Stimulated activated naive CD4-positive, alpha-beta T cell treated with Interleukin-2 at 50 U/mL for 16 hours (primary cell): ENCODE results near the gene GREB1.

ENCODE experiments used
- DNase-seq: peaks from one replicate; lab custom pipeline; 2025; lab: John Stamatoyannopoulos, UW

The GREB1 gene

DNA sequence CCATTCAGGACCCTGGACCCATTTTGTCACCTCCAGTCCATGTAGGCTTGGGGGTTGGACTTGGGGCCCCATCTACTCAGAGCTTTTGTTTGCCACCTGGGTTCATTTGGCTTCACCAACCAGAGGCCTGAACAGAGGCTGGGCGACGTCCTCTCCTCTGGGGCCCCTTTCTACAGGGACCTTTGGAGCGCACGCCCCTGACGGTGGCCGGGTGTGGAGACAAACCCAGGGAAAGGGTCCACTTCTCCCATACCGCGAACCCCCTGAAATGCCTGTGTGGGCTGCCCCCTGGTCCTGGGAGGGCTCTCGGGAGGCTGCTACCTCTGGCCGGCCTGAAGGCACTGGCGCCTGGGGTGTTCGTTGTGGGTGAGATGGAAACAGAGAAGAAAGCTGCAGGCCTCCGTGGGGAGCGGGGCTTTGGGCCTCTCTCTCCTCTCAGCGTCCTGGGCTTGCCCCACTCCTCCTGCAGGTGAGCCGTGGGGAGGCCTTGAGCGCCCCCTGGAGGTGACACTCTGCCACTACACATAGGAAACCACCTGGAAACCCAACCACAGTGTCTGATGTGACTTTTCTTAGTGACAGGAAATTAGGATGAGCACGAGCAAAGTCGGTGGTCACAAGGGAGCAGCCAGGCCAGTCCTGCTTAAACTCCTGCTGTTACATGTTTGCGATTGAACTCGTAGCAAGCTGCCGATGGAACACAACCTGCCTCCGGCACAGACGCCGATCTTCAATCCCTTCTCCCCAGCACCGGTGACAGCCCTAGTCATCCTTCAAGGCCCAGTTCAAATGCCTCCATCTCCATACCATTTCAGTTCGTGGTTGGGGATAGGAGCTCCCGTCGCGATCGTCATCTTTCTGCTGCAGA is 148.1 kb downstream of the GREB1 start:
- peak; percentile 28 for DNase-seq

- no peak for DNase-seq
Observed at GRCh38 chr2:11682590-11682915, 148.7 kb downstream of the GREB1 start.

DNA sequence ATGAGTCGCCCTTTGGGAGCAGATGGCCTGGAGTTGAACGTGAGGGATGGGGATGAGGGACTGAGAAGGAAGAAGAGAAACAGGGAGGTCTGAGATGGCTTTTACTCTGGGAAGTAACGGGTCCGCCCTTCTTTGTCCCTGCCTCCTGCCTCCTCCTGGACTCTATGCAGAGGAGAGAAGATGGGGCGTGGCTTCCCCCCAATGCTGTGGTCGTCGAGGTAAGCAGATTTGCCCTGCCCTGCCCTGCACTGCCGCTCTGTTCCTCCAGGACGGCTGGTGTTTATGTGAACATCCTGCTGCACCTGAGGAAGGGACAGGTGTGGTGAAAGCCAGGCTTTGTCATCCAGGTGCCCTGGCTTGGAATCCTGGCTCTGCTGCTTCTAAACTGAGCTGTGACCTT is 149.6 kb downstream of the GREB1 start:
- DNase-seq, result no peak

DNA sequence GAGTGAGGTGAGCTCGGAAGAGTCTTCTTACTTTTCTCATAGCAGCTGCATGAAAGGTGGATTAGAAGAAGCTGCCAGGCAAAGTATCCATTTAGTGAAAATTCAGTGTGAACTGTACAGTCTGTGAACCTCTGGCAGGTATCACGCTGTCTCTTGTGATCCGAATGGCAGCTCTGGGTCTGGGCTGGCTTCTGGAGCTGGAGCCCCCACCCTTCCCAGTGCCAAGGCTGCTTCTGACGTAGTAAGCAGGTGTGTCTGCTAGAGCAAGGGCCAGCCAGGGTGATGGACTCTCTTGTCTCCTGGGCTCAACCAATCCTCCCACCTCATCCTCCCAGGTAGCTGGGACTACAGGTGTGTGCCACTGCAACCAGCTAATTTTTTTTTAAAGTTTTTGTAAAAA is 150.1 kb downstream of the GREB1 start:
- no peak for DNase-seq

DNA sequence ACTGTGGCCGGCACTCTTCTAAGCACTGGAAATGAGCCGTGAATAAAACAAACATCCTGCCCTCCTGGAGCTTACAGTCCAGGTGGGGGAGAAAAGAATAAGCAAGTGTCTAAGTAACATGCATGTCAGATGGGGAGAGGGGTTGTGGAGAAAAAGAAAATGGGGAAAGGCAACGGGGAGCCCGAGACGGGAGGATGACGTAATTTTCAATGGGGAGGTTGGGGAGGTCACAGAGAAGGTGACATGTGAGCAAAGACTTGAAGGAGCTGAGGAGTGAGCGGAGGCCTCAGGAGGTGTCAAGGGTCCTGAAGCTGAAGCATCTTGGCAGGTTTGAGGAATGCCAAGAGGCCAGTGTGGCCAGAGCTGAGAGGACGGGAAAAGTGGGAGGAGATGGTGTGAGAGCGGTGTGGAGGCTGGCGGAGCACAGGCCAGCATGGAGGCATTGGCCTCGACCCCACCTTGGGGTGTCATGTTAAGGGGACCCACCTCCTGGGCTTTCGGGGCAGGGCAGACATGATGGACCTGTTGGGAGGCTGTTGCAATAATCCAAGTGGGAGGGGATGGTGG is 151.1 kb downstream of the GREB1 start:
- DNase-seq, result no peak

- no peak for DNase-seq
Observed at GRCh38 chr2:11685906-11686470, 152.1 kb downstream of the GREB1 start.

- DNase-seq, result no peak
Observed at GRCh38 chr2:11687736-11688135, 153.9 kb downstream of the GREB1 start.

DNA sequence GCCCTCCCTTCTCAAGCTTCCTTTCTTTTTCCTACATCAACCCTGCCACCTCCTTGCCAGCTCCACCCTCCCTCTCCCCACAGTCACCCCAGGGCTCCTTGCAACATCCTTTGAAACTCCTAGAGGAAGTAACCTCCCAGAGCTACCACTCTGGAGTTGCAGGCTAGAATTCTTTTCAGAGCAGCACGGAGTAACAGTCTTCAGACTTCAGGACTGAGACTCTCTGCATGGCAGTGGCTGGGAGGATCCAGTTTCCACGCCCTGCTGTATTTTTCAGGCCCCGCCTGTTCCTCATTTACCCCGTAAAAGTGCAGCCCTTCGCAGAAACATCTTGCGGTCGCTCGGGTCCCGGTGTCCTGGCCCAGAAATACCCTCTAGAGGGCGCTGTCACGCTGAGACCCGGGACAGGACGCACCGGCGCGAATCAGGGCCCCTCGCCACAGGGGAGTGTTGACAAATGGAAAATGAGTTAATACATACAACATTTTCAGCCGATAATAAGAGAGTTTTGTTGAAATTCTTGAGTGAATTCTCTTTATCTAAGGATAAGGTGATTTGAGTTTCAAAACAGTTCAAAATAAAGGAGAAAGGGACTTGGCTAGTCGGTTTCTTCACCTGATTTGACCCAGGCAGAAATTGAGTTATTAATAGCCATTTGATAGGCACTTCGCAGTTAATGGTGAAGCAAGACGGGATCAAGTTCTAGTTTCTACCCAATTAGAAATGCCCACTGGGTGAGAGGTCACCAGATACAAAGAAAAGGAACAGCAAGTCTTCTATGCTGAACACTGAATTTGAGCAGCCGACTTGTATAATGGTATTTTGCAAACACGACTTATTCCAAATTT is 154.6 kb downstream of the GREB1 start:
- DNase-seq, result peak; percentile 73

DNA sequence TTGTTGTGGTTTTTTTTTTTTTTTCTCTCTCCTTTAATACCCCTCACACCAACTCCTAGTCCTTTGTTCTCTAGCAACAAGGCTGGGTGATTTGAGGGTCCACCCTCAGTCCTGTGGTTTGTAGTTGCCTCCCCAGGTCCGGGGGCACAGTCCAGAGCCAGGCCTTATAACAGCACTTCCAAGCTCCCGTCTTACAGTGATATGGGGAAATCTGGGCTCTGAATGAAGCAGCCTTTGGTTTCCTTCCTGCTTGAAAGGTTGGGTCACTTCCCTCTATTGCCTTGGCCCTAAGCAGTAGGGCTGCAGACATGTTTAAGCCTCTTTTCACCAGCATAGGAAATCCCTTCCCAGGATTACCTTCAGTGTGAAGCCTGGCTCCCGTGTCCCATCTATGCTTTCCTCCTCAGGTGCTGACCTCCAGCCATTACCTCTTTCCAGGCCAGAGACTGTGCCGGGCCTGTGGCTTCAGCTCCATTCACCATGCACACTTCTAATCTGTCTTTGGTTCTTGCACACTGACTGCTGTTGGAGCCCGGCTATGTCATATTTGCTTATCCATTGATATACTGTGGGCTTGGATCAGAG is 157.3 kb downstream of the GREB1 start:
- no peak for DNase-seq
